WTC11 (cell line): Measurements from ENCODE around the gene IL16.
A peak's percentile ranks its signal among the peaks of the same experiment; 100 is the strongest.

Experiments
- CBFB ChIP-seq: sonication (generic); formaldehyde crosslinking; IDR thresholded peaks from 2 replicates; pipeline ENCODE4 v1.8.1; 2022; ENCODE audit warnings: mild to moderate bottlenecking, low read depth, missing genetic modification reagents
- CTCF ChIP-seq: fragments of 200-600 bp; IDR thresholded peaks from 2 replicates; pipeline ENCODE4 v1.8.0; 2022; ENCODE audit warnings: antibody characterized with exemption
- E2F5 ChIP-seq: sonication (generic); formaldehyde crosslinking; IDR thresholded peaks from 2 replicates; pipeline ENCODE4 v1.8.1; 2022; ENCODE audit warnings: mild to moderate bottlenecking, moderate library complexity, missing genetic modification reagents
- ELF4 ChIP-seq: sonication (generic); formaldehyde crosslinking; IDR thresholded peaks from 2 replicates; pipeline ENCODE4 v1.8.1; 2022; ENCODE audit warnings: low read depth, mild to moderate bottlenecking, moderate library complexity, missing genetic modification reagents
- ETV6 ChIP-seq: sonication (generic); formaldehyde crosslinking; IDR thresholded peaks from 2 replicates; pipeline ENCODE4 v1.8.1; 2022; ENCODE audit warnings: mild to moderate bottlenecking, missing genetic modification reagents
- MLX ChIP-seq: sonication (generic); formaldehyde crosslinking; IDR thresholded peaks from 2 replicates; pipeline ENCODE4 v1.8.1; 2023; ENCODE audit warnings: mild to moderate bottlenecking, missing genetic modification reagents, moderate library complexity
- MYBL2 ChIP-seq: sonication (generic); formaldehyde crosslinking; IDR thresholded peaks from 2 replicates; pipeline ENCODE4 v1.8.1; 2023; ENCODE audit warnings: mild to moderate bottlenecking, moderate library complexity, missing genetic modification reagents
- NFYB ChIP-seq: sonication (generic); formaldehyde crosslinking; conservative IDR thresholded peaks from 2 replicates; pipeline ENCODE4 v1.8.0; 2022; ENCODE audit warnings: low read depth, missing genetic modification reagents
- NR2C2 ChIP-seq: sonication (generic); formaldehyde crosslinking; IDR thresholded peaks from 2 replicates; pipeline ENCODE4 v1.8.0; 2022; ENCODE audit warnings: mild to moderate bottlenecking, missing genetic modification reagents
- SMAD3 ChIP-seq: sonication (generic); formaldehyde crosslinking; IDR thresholded peaks from 2 replicates; pipeline ENCODE4 v1.8.0; 2022; ENCODE audit warnings: missing genetic modification reagents, mild to moderate bottlenecking, borderline replicate concordance
- TEAD4 ChIP-seq: sonication (generic); formaldehyde crosslinking; IDR thresholded peaks from 2 replicates; pipeline ENCODE4 v1.8.0; 2022; ENCODE audit warnings: mild to moderate bottlenecking, missing genetic modification reagents
- ZNF232 ChIP-seq: sonication (generic); formaldehyde crosslinking; IDR thresholded peaks from 2 replicates; pipeline ENCODE4 v1.8.0; 2022; ENCODE audit warnings: mild to moderate bottlenecking, missing genetic modification reagents
- TF ChIP-seq, protein P1 (sequence below): sonication (generic); formaldehyde crosslinking; IDR thresholded peaks from 2 replicates; pipeline ENCODE4 v1.8.0; 2023; ENCODE audit warnings: mild to moderate bottlenecking, missing genetic modification reagents

- TF ChIP-seq MYBL2 = peak; percentile 25; the same call in 1 of the 2 replicates
- TF ChIP-seq, protein P1, sequence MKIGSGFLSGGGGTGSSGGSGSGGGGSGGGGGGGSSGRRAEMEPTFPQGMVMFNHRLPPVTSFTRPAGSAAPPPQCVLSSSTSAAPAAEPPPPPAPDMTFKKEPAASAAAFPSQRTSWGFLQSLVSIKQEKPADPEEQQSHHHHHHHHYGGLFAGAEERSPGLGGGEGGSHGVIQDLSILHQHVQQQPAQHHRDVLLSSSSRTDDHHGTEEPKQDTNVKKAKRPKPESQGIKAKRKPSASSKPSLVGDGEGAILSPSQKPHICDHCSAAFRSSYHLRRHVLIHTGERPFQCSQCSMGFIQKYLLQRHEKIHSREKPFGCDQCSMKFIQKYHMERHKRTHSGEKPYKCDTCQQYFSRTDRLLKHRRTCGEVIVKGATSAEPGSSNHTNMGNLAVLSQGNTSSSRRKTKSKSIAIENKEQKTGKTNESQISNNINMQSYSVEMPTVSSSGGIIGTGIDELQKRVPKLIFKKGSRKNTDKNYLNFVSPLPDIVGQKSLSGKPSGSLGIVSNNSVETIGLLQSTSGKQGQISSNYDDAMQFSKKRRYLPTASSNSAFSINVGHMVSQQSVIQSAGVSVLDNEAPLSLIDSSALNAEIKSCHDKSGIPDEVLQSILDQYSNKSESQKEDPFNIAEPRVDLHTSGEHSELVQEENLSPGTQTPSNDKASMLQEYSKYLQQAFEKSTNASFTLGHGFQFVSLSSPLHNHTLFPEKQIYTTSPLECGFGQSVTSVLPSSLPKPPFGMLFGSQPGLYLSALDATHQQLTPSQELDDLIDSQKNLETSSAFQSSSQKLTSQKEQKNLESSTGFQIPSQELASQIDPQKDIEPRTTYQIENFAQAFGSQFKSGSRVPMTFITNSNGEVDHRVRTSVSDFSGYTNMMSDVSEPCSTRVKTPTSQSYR = no peak
- TF ChIP-seq TEAD4 (CRISPR knock-in tag) = no peak
- no peak for TF ChIP-seq CBFB (CRISPR knock-in tag)
- no peak for TF ChIP-seq NR2C2 (CRISPR knock-in tag)
- no peak for TF ChIP-seq CTCF
- no peak for TF ChIP-seq ETV6
- TF ChIP-seq ZNF232 (CRISPR knock-in tag) = no peak
- TF ChIP-seq SMAD3 = no peak
- no peak; the same call in 1 of the 2 replicates for TF ChIP-seq E2F5
- TF ChIP-seq MLX (CRISPR knock-in tag) = no peak
- TF ChIP-seq ELF4 (CRISPR knock-in tag) = no peak
- peak; percentile 83 for TF ChIP-seq NFYB (CRISPR knock-in tag)
Observed at GRCh38 chr15:81323944-81324881, 127.5 kb downstream of the IL16 start, which contains the start of gene STARD5.
